GM19397 (cell line): ENCODE measurements around the gene STK32C.
"Not testable (repeated sequence)": the region's sequence is repeated elsewhere in the genome, so short reads cannot be mapped to it uniquely, and the experiment has no call there.

Experiments used
- ATAC-seq: cut with Tn5 transposase; IDR thresholded peaks from one replicate; pipeline ENCODE4 v1.9.1; 2021; ENCODE audit warnings: mild to moderate bottlenecking, moderate library complexity; ENCODE audit not compliant: unreplicated experiment

STK32C gene

DNA sequence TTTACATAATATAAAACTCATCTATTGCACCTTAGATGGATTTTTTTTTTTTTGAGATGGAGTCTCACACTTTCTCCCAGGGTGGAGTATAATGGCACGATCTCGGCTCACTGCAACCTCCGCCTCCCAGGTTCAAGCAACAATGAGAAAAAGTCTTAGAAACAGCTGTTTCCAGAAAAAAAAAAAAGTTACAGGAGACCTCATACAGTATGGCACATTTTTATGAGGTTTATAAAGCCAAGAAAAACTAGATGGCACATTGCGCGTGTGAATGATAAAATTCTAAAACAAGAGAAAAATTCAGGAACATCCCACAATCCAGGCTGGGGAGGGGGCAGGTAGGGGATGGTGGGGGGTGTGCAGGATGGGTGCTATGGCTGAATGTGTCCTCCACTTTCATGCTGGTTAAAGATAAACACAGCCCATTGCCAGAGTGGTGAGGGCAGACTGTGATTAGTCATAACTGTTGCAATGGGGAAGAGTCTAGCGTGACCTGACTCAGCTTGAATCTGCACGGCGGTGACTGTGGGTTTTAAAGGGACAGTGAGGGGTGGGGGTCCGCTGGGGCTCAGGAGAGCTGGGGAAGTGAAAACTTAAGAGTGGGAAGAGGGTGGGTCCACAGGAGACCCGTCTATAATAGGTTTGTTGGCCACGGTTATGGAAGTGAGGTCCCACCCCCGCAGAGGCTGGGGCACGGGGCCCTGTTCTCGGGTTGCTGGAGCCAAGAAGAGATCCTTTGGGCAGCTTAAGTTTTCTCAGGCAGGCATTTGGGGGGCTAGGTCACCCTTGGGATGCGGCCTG lies 12.3 kb upstream of the STK32C start:
- ATAC-seq = peak; percentile 99

- not testable (repeated sequence) for ATAC-seq
These were observed 9.7 kb upstream of the STK32C start for GRCh38 chr10:132317477-132317876.

DNA sequence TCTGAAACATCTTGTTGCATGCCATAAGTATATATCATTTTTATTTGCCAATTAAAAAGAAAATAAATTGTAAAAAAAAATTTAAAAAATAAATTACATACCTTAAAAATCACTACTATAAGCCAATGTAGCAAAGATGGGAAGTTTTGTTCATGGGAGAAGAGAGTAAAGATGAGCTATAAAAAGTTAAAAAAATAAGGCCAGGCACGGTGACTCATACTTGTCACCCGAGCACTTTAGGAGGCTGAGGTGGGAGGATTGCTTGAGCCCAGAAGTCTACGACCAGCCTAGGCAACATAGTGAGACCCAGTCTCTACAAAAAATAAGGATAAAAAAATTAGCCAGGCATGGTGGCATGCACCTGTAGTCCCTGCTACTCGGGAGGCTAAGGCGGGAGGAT lies 8.4 kb upstream of the STK32C start:
- ATAC-seq = no peak

- ATAC-seq = not testable (repeated sequence)
These were observed 7.1 kb upstream of the STK32C start for GRCh38 chr10:132314881-132315280.

- ATAC-seq = no peak
These were observed 6.6 kb upstream of the STK32C start for GRCh38 chr10:132314336-132314735.

DNA sequence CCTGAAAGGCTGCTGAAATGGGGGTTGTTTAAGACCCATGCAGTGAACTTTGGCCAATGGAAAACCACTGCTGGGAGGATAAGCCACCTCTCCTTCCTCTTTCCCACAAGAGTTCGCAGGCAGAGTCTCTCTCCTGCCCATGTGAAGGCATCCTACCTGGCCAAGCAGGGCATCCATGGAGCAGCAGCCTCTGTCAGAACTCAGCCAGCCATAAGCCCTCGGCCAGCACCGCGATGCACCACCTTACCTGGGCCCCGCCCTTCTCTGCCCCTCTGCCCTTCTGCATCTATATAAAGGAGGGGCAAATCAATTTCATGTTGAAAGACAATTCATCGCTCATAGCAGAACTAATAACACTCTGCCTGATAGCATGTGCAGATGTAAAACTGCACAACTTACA lies 6.1 kb upstream of the STK32C start:
- ATAC-seq = no peak

GRCh38 chr10:132313305-132313704 lies 5.6 kb upstream of the STK32C start:
- no peak for ATAC-seq

DNA sequence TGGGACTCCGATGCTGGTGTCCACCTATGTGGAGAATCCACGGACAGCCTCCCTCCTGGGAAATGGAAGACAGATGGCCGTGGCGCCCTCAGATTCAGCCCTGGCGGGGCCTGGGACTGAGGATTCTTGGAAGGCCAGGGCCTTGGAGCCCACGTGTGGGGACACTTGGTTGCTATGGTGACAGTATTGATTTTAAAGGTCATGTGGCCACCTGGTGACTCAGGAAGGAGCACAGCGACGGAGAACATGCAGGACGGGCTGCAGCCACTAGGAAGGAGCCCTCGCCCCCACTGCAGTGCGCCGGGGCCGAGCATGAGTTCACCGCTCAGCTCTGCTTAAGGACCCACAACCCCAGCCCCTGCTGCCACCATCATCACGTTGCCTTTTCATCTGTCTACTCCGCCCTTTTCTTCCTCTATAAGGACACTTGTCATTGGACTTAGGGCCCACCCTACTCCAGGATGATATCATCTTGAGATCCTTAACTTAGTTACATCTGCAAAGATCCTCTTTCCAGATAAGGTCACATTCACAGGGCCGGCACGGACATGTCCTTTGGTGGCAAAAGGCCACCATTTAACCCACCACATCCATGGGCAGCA lies 3.7 kb upstream of the STK32C start:
- no peak for ATAC-seq

- no peak for ATAC-seq
These were observed 3.1 kb upstream of the STK32C start for GRCh38 chr10:132310701-132311337.

DNA sequence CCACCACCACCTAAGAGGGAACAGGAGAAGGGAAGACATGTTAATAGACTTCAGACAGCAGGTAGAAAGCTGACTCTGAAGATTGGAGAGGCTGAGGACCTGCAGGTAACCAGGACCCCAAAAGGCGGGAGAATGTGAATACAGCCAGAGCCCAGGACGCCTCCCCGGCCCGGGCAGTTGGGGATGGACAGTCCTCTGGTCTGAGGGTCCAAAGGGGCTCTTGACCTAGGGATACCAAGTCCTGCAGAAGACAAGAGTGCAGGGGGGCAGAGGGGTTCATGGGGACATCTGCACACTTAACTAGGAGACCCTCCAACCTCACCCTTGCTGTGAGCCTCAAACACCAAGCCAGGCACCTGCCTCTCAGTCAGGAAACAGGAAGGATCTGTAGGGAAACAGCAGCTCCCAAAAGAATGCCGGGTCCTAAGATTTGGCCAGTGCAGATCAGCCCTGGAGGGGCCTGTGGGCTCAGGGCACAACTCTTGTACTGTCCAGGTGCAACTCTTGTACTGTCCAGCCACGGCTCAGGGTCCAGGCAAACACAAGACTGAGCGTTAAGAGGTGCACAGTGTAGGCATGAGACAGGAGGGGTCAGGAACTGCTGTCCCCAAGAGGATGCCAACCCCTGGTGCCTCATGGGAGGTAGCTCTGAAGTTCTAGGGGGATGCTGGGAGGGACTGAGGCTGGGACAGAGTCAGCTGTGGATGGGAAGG lies 2.3 kb upstream of the STK32C start:
- no peak for ATAC-seq

GRCh38 chr10:132309471-132309865 lies 1.7 kb upstream of the STK32C start:
- no peak for ATAC-seq

GRCh38 chr10:132308587-132309470 lies 1.1 kb upstream of the STK32C start:
- no peak for ATAC-seq

DNA sequence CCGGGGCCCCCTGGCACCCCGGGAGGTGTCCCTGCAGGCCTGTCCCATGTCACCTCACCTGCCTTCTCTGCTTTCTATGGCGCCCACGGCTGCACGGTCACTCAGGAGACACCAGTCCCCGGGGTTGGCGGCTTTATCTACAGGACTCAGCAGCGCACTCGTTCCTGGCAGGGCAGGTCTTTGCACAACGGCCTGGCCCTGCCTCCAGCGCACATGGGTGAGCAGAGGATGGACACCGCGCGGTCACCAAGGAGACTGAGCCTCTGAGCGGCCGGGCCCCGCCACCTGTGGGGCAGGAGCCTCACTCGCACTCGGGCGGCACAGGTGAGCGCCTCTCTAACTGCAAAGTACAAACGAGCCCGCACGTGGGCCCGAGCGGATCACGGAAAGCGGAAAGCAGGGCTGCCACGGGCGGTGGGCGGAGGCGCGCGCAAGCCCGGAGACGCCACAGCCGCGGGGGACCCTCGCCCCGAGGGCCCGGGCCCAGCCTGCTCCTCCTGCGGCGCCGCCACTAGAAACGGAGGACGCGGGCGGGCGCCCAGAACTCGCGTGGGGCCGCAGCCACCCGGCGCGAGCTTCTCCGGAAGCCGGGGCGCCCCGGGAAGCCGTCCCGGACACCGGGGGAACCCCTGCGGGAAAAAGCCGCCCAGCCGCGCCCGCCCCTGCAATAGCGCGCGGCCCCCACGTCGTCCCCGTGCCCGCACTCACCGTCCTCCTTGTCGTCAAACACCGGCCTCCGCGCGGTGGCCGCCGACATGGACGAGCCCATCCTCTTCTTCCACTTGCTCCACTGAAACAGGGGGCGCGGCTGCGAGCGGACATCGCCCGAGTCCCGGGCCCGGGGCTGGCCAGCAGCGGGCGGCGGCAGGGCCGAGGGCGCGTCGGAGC lies 642 bp downstream of the STK32C start:
- no peak for ATAC-seq

GRCh38 chr10:132306343-132306685 lies 1.4 kb downstream of the STK32C start:
- no peak for ATAC-seq

DNA sequence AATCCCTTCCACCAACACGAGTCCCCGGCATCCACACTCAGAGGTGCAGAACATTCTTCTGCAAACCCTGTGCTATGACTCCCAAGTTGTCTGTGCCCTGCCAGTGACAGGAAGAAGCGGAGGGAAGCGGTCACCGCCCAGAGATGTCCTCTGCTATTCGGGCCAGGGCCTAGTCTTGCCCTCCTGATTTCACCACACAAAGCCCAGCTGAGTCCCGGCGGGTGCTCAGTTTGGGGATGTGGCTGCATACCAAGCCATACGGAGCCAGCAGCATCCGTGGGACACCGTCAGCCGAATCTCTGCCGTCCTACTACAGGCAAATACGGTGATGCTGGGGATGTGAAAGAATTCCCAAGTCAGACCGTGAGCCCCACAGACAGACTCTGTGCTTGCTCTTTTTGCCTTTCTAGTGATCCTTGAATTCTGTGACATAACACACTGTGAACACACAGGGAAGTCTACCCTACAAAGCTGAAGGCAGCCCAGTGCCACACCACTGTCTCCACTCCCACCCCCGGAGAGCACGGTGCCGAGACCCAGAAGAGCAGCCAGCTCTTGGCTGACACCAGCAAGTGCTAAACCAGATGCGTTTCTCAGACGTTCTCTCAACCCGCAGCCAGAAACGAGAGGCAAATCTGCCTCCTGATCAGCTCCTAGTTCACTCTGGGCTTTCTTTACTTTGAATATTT lies 2.0 kb downstream of the STK32C start:
- ATAC-seq = no peak

DNA sequence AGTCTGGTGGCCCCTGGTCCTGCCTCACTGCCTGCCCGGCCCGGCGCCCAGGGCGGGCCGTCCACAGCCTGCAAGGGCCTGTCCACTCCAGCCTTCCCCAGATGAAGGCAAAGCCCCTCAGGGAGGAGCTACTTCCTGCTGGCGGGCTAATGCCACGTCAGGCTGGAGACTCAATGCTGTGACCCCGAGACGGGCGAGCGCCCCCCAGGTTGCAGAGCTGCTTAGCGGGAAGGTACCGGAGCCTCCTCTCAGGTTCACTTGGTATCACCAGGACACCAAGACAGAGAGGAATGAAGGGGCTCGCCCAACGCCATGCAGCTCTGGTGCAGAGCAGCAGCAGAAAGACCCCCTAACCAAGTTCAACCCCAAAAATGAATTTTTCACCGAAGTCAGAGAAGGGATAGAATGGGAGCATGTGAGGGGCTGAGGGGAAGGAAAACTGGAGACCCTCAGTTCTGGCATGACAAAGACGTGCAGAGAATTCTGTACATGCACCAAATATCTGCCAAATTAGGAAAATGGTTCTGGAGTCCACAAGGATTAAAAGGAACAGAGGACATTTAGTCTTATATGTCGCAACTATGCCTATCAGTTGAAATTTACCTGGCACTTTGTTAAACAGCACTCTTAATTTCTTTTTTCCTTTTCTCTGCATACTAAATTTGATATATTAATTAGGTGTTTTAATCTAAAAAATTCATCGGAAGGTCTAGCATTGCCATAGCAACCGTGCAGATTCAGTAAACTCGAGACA lies 2.8 kb downstream of the STK32C start:
- no peak for ATAC-seq

DNA sequence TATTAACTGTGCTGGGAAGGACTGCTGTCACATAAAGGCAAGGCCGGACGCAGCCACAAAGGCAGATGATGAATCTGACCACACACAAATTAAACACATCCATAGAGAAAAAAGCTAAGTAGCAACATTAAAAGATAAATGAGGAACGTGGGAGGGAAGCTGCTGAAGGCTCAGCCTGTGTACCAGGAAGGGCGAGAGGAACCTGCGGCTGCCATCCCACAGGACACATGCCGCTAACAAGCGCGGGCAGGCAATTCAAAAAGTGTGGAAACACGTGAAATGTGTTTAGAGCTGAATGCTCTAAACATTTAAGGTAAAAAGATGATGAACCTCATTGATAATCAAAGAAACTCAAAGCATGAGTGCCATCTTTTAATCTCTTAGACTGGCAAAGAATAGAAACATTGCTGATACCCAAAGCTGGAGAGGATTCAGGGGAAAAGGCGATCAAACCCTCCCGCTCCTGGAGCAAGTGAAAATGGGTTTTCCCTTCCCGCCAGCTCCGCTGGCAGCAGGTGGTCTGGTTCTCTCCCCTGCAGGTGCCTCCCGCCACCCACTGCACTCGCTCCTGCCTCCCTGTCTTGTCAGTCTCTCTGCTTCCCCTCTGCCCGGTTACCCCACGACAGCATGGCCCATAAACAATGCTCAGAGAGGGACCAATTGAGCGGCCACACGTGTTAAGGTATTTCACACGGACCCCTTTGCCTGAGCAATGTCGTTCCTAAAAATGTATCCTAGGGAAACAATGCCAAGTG lies 4.2 kb downstream of the STK32C start:
- ATAC-seq = no peak
